NCI-H2081 treated with DMSO at 0.1 percent for 48 hours (cell line): ENCODE results near the gene C16orf87.
A peak's percentile ranks its signal among the peaks of the same experiment; 100 is the strongest.
"Not testable (repeated sequence)": the region's sequence is repeated elsewhere in the genome, so short reads cannot be mapped to it uniquely, and the experiment has no call there.

Source experiments
- DNase-seq: peaks from one replicate; lab custom pipeline; 2025; lab: John Stamatoyannopoulos, UW

Gene C16orf87, protein sequence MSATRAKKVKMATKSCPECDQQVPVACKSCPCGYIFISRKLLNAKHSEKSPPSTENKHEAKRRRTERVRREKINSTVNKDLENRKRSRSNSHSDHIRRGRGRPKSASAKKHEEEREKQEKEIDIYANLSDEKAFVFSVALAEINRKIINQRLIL

GRCh38 chr16:46830902-46831647 is at the start of gene C16orf87:
Gene C16orf87, minus strand, starts transcription at chr16:46831180. Its CDS starts 31 bp downstream, at chr16:46831149.
- DNase-seq = peak; percentile 48

DNA sequence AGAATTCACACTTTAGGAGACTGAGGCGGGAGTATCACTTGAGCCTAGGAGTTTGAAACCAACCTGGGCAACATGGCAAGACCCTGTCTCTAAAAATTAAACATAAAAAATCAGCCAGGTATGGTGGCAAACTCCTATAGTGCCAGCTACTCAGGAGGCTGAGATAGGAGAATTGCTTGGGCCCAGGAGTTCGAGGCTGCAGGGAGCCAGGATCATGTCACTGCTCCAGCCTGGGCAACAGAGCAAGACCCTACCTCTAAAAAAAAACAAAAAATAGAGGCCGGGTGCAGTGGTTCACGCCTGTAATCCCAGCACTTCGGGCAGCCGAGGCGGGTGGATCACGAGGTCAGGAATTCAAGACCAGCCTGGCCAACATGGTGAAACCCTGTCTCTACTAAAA is 44.3 kb upstream of the C16orf87 start:
- no peak for DNase-seq

- no peak for DNase-seq
These were observed 42.2 kb upstream of the C16orf87 start for GRCh38 chr16:46873201-46873600.

- no peak for DNase-seq
These were observed 40.6 kb upstream of the C16orf87 start for GRCh38 chr16:46871597-46871996.

DNA sequence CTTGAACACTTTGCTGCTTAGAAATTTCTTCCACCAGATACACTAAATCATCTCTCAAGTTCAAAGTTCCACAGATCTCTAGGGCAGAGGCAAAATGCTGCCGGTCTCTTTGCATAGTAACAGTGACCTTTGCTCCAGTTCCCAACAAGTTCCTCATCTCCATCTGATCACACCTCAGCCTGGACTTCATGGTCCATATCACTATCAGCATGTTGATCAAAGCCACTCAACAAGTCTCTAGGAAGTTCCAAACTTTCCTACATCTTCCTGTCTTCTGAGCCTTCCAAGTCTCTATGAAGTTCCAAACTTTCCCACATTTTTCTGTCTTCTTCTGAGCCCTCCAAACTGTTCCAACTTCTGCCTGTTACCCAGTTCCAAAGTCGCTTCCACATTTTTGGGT is 37.9 kb upstream of the C16orf87 start:
- not testable (repeated sequence) for DNase-seq

DNA sequence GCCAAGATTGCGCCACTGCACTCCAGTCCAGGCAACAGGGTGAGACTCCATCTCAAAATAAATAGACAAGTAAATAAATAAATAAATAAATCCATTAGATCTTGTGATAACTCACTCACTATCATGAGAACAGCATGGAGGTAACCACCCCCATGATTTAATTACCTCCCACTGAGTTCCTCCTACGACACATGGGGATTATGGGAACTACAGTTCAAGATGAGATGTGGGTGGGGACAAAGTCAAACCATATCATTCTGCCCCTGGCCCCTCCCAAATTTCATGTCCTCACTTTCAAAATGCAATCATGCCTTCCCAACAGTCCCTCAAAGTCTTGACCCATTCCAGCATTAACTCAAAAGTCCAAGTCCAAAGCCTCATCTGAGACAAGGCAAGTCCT is 36.5 kb upstream of the C16orf87 start:
- not testable (repeated sequence) for DNase-seq

DNA sequence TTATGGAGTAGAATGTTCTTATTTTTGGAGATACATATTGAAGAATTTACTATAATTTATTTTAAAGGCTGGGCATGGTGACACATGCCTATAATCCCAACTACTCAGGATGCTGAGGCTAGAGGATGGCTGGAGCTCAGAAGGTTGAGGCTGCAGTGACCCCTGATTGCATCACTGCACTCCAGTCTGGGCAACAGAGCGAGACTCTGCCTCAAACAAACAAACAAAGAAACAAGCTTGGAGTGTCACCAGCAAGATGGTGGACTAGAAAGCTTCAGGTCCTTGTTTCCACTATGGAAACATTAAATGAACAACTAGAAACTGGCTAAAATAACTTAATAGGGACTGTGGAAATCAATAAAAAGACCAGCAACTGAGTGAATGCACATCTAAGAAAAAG is 35.3 kb upstream of the C16orf87 start:
- no peak for DNase-seq

- DNase-seq = no peak
These were observed 31.8 kb upstream of the C16orf87 start for GRCh38 chr16:46862555-46863447.

DNA sequence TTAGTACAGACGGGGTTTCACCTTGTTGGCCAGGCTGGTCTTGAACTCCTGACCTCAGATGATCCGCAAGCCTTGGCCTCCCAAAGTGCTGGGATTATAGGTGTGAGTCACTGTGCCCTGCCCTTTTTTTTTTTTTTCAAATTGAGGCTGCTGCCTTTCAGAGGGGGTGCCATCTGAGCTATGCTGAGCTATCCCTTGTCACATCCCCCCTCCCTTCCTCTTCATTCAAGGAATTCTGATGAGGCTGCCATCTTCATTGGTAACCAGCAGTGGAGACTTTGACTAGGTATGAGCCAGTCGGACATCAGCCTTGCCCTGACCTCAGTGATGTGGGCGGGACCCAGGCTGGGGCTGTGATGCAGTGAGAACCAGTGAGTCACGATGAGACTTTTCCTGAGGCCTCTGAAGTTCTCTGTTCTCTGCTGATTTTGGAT is 28.8 kb upstream of the C16orf87 start:
- no peak for DNase-seq

- no peak for DNase-seq
These were observed 27.2 kb upstream of the C16orf87 start for GRCh38 chr16:46858151-46858550.

DNA sequence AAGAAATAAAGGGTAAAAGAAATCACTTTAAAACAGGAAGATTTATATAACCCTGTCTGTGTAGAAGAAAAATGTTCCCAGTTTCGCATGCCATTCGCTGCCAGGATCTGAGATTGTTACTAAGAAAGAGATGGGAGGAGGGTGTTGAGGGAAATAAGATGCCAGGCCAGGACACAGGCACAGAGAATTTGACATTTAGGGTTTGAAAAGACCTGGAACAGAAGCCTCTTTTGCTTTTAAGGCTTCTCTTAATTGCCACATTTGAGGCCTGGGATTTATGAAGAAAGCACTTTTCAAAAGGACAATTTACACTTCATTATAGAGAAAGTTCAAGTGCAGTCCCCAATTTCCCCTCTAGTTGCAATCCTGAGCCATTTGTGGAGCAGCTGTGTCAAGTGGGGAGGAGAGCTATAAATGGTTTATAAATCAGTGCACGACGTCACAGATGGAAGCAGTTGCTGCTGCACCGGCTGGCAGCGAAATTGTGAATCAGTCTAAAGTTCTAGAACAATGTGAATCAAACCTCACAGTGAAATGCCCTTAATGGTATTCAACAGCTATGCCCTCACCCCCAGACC is 26.5 kb upstream of the C16orf87 start:
- DNase-seq = no peak

- no peak for DNase-seq
These were observed 24.4 kb upstream of the C16orf87 start for GRCh38 chr16:46855389-46855788.

GRCh38 chr16:46854846-46855245 is 23.9 kb upstream of the C16orf87 start:
- DNase-seq = no peak

DNA sequence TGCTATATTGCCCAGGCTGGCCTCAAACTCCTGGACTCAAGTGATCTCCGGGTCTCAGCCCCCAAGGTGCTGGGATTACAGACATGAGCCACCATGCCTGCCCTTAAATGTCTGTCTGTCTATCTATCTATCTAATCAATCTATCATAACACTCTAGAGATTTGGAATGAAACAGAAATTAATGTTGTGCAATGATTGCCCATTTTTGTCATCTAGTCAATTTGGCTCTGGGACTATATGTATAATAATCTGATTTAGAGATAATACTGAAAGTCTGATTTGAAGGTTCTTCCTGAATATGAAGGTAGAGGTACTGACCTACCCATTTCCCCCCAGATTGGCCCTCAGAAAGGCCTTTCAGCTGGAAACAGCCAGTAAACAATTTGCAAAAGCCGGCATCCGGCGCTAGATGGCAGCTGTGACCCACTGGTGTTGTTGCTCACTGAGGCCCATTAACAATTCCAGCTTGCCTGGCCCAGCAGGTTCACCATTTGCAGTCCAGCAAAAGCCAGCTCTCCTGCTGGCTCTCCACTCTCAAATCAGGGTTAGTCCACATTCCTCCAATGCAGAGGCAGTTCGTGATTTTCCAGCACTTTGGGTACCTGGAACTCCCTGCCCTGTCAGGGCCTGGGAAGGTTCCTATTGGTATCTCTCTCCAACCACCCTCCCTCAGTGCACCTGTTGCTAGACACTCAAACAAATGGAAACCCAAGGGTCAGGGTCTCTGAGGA is 22.9 kb upstream of the C16orf87 start:
- peak; percentile 16 for DNase-seq

- DNase-seq = no peak
These were observed 21.1 kb upstream of the C16orf87 start for GRCh38 chr16:46852130-46852529.

- DNase-seq = no peak
These were observed 19.9 kb upstream of the C16orf87 start for GRCh38 chr16:46850619-46851555.

DNA sequence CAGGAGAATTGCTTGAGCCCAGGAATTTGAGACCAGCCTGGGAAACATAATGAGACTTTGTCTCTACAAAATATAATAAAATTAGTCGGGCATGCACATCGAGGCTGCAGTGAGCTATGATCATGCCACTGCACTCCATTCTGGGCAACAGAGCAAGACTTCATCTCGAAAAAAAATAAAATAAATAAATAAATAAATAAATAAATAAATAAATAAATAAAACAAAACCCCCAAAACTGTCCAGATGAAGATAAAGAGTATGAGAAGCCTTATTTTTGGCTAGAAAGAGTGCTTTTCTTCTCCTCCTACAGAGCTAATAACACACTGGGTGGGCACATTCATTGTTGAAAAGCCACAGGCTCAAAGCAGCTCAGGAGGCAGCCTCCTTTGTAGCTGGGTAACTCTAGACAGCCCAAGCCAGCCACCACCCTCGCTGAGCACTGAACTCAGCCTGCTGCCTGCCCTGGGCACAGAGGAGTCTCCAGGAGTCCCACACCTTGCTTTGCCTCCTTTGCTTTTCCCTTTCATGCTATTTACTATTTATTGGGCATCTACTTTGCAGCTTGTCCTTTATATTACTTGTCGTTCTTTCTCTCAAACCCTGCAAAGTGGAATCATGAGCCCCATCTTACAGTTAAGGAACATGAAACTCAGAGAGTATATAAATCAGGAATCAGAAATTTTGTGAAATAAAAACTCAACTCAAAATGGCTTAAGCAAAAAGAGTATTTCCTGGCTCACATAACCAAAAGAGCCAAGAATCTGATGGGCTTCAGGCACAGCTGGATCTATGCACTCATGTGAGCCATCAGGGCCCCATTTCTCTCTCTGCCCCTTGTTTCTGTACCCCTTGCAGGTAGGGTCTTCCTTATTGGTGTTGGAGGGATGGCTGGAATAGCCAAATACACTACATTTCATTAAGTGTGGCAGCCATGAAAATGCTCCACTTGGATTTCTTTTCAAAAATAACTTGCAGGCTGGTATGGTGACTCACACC is 18.1 kb upstream of the C16orf87 start:
- DNase-seq = no peak

- DNase-seq = no peak
These were observed 15.0 kb upstream of the C16orf87 start for GRCh38 chr16:46845952-46846351.

DNA sequence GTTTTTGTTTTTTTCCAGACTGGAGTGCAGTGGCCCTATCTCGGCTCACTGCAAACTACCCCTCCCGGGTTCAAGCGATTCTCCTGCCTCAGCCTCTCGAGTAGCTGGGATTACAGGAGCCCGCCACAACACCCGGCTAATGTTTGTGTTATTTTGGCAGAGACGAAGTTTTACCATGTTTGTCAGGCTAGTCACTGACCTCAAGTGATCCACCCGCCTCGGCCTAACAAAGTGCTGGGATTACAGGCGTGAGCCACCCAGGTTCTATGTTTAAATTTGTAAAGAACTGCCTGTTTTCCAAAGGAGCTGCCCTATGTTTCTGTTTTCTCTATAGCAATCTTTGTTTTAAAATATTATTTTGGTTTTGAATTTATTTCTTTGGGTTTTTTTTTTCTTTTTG is 13.8 kb upstream of the C16orf87 start:
- no peak for DNase-seq
